Stomach smooth muscle (tissue), 2 donors: Measurements from ENCODE around the gene FBLN2.

Source experiments
- H3K27ac ChIP-seq: one replicate; pipeline ENCODE4 v1.7.0; 2013; ENCODE audit warnings: mild to moderate bottlenecking, low read length, inconsistent platforms
- H3K27me3 ChIP-seq, 2 donors: one replicate each; pipeline ENCODE4 v1.7.0; 2013; ENCODE audit warnings: low read length in 2 of 2; ENCODE audit not compliant: insufficient read depth in 2 of 2, control insufficient read depth in 1 of 2
- H3K36me3 ChIP-seq, 2 donors: one replicate each; pipeline ENCODE4 v1.7.0; 2013; ENCODE audit warnings: low read length in 2 of 2; ENCODE audit not compliant: control insufficient read depth in 2 of 2, insufficient read depth in 2 of 2
- H3K4me1 ChIP-seq: one replicate; pipeline ENCODE4 v1.7.0; 2013; ENCODE audit warnings: low read length; ENCODE audit not compliant: control insufficient read depth, insufficient read depth
- H3K4me3 ChIP-seq, 2 donors: one replicate each; pipeline ENCODE4 v1.7.0; 2013; ENCODE audit warnings: low read length in 2 of 2
- H3K9ac ChIP-seq, 2 donors: one replicate each; pipeline ENCODE4 v1.7.0; 2013; ENCODE audit warnings: low read length in 2 of 2, mild to moderate bottlenecking in 1 of 2
- H3K9me3 ChIP-seq, 2 donors: one replicate each; pipeline ENCODE4 v1.7.0; 2013; ENCODE audit warnings: low read length in 2 of 2; ENCODE audit not compliant: control insufficient read depth in 2 of 2
- donor health status: healthy.
- donor health status: Pancreatic carcinoma.

The FBLN2 gene

DNA sequence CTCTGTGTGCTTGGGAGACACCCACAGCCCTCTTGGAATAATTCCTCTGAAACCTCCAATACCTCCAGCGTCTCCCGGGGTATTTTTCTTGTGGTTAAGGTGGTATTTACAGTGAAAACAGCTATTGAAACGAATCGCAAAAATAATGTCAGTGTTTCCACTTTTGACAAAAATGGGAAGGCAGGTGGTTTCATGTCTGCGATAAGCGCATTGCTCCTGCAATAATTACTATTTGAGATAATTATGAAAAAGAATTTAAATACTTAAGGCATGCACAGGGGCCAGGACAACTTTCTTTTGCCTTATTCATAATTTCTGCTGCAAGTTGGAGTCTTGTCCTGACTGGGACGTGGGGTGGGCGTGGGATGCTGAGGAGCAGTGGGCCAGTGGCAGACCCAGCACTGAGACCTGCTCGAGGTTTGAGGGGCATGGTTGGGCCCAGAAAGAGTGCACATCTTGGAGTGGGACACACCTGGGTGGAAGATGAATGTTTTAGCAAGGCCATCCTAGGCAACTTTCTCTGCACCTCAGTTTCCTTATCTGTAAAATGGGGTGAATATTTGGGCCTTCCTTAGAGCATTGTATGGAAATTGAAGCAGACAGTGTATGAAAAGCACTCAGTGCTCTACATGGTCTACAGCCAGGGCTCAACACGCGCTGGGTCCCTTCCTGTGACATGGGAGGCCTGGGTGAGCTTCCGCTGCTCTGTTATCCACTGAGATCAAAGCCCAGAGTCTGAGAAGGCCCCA is 110.5 kb downstream of the FBLN2 start:
- Histone ChIP-seq H3K4me3 (no peak overlapping the region), H3K4me1 (peaks cover 12% of the 10 kb centered on the region), H3K27me3 (peaks cover 26 to 30% of the 10 kb centered on the region in 2 donors), H3K9ac (no peak overlapping the region), H3K36me3 (no peaks in the 10 kb centered on the region), H3K27ac (no peak overlapping the region), H3K9me3 (no peaks in the 10 kb centered on the region)

DNA sequence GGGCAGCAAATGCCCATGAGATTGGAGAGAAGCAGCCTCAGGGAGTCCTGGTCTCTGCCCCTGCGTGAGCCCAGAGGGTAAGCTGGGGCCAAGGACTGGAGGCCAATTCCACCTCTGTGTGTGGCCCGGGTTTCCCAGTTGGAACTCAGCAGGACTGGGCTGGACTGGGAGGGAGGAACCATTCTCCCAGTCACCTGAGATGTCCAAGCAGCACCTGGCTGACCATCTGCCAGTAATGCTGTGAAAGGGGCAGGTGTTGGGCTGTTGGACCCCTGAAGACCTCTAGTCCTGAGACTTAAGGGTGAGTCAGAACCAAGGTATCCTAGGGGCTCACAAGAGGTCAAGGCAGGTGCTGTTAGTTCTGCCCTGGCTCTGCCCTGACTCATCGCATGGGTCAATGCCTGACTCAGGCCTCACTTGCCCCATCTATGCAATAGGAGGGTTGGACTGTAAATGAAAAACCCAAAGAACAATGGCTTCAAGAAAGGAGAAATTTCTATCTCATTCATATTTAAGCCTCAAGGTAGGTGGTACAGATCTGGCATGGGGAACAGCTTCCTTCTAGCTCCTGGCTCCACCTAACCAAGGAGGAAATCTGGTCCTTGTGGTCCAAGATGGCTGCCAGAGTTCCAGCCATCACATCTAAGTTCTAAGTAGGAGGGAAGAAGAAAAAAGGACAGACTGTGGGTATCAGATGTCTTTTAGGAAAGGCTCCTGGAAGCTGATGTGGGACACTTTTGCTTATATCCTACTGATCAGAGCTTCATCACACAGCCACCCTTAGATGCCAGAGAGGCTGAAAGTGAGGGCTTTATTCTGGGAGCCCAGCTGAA is 111.3 kb downstream of the FBLN2 start:
- Histone ChIP-seq H3K9me3 (no peaks in the 10 kb centered on the region), H3K9ac (no peak overlapping the region), H3K27ac (no peak overlapping the region), H3K36me3 (no peaks in the 10 kb centered on the region), H3K4me3 (no peak overlapping the region), H3K4me1 (peaks cover 6% of the 10 kb centered on the region), H3K27me3 (peaks cover 25 to 26% of the 10 kb centered on the region in 2 donors)

DNA sequence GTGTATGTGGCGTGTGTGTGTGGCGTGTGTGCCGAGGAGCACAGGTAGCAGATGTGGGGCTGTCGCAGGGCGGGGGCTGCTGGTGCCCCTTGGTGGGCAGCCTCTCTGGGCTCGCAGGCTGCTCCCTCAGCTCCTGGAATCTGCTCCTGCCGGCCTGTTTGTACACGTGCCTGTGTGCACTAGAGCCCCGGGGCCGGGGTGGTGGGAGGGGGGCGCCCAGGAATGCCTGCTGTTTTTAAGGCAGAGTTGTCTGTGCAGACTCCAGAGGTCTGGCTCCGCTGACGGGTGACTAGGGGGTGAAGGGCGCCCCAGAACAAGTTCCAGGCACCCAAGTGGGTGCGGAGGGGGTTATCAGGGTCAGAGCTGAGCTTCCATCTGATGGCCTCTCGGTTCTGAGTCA is 112.2 kb downstream of the FBLN2 start:
- Histone ChIP-seq H3K27ac (no peak overlapping the region), H3K9me3 (no peaks in the 10 kb centered on the region), H3K4me3 (no peak overlapping the region), H3K27me3 (peaks cover 17 to 23% of the 10 kb centered on the region in 2 donors), H3K4me1 (peaks cover 5% of the 10 kb centered on the region), H3K9ac (no peak overlapping the region), H3K36me3 (no peaks in the 10 kb centered on the region)

DNA sequence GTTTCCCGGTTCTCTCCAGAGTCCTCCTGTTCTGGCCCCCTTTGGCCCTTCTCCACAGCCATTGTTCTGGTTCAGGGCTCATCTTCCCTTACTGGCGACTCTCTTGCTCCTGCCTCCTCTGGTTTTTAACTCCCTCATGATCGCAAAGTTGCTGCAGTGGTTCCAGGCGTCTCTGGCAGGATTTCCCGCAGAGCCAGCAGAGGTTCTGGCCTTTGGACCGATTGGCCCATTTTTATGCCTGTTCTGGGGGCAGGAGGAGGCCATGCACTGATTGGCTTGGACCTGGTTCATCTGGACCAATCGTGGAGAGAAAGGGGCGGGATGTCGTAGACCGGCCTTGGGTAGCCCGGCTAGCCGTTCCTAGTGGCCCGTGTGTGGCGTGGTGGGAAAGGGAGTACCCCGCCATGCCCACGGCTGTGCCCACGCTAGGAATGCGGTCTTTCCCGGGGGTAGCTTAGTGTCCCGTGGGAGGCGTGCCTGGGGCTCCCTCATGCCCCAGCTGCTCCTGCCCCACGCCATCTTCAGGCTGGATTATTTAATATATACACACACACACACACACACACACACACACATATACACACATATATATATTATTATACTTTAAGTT is 113.4 kb downstream of the FBLN2 start:
- Histone ChIP-seq H3K9me3 (no peaks in the 10 kb centered on the region), H3K4me1 (peaks cover 5% of the 10 kb centered on the region), H3K36me3 (no peaks in the 10 kb centered on the region), H3K4me3 (no peak overlapping the region), H3K27ac (no peak overlapping the region), H3K9ac (no peak overlapping the region), H3K27me3 (peaks cover 6 to 13% of the 10 kb centered on the region in 2 donors)

DNA sequence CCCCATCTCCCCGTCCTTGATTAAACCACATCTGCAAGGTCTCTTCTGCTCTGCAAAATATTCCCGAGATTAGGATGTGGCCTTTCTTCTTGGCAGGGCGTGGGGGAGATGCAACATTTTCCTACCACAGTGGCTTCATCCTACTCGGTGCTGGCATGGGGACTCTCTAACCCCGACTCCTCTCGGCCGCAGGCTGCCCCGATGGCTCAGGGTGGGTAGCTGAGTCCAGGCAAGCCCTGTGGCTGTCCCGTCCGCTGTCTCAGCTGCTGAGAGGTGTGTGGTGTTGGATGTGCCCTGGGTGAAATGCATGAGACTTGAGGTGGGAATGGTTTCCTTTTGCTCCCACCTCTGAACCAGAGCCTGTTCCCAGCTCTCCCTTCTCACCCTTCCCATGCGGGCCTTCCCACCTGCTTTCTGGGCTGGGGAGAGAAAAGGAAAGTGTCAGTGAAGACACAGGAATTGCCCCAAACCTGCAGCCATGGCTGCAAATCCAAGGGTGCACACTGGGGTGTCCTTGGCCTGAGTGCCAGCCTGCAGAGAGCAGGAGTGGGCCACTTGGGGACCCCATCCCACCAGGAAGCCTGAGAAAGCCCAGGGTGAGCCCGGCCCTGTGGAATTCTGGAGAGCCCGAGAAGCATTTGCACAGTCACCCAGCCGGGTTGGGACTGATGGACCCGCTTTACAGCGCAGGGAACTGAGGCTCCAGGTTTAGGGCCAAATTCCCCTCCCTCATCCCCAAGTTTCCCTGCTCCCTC is 115.0 kb downstream of the FBLN2 start:
- Histone ChIP-seq H3K27me3 (peaks cover 6 to 7% of the 10 kb centered on the region in 2 donors), H3K36me3 (no peaks in the 10 kb centered on the region), H3K4me1 (no peaks in the 10 kb centered on the region)

DNA sequence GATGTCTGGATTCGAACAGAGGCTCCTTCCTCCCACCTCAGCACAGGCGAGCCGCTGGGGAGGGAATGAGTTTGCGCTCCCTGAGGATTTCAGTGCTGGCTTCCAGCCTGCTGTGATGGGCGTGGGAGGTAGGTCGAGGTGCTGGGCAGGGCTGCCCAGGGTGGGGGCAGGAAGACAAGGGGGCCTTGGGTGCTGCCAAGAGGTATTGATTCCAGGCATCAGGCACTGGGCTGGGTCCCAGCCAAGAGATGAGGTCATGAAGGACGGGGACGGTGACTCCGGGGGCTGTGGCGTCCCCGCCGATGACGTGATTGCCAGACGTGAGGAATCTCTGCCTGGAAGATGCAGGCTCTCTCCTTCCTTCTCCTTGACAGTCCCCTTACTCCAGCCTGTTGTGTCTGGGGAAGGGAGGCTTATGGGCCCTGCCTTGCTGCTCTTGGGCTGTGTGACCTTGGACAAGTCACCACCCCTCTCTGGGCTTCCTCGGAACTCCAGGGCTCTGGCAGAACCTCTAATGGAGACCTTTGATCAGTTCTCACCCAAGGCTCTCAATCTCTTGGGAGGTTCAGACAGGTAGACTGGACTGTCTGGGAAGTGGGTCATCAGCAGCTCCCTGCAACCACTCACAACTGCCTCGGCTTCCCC is 116.8 kb downstream of the FBLN2 start:
- Histone ChIP-seq H3K4me3 (no peak overlapping the region), H3K27ac (no peak overlapping the region), H3K4me1 (no peaks in the 10 kb centered on the region), H3K36me3 (no peaks in the 10 kb centered on the region), H3K27me3 (peaks cover 9 to 11% of the 10 kb centered on the region in 2 donors), H3K9ac (no peak overlapping the region), H3K9me3 (no peaks in the 10 kb centered on the region)

More for the DNA sequence above, 115.0 kb downstream of the FBLN2 start:
- Histone ChIP-seq H3K9ac (no peak overlapping the region), H3K4me3 (no peak overlapping the region), H3K27ac (no peak overlapping the region), H3K9me3 (no peaks in the 10 kb centered on the region)

DNA sequence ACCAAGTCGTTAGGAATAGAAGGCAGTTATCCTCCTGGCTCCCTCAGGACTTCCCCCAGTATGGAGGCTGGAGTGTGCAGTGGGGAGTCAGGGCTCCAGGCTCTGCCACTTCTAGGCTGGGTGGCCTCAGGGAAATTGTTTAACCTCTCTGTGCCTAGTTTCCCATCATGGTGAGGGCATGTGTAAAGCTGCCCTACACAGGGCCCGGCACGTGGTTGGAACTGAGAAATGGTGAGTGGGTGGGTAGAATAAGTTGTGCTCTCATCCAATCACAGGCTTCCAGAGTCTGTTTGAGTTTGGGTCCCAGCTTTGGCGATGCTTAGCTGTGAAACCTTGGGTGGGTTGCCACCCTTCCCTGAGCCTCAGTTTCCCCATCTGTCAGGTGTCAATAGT is 117.3 kb downstream of the FBLN2 start:
- peaks cover 9 to 11% of the 10 kb centered on the region in 2 donors for H3K27me3 ChIP-seq

DNA sequence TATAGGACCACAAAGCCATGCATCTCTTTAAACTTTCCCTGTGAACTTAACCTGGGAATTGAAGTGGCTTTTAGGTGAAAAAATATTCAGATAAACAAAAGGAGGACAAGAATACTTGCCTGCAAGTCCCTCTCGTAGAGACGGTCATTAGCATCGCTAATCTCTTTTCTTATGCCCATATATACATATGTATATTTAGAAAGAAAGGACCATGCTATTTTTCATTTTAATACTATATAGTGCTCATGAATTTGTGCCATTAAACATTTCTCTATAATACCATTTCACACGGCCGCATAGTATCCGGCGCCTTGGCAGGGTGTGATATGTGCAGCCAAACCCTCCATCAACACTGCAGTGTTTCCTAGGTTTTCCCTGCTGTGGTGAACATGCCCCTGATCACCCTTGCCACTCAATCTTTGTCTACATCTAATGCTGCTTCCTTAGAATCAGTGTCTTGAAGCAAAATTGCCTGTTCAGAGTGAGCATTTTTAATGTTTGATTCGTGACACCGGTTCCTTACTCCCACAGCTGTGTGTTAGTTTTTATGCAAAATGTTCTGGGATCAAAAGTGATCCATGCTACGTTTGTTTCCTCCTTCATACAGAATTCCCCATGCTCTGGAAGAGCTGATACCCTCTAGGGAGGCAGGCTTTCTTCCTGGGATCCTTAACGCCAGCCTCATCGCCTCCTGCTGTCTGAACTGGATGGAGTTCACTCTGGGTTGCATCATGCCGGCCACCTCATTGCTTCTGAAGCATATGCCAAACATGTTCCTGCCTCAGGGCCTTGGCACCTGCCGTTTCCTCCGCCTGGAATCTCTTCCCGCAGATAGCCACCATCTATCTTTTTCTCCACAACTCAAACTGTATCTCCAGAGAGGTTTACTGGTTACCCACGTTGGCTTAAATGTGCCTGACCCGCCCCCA is 118.1 kb downstream of the FBLN2 start:
- no peak overlapping the region for H3K27ac ChIP-seq
- H3K27me3 ChIP-seq = peaks cover 9 to 11% of the 10 kb centered on the region in 2 donors
- no peaks in the 10 kb centered on the region for H3K36me3 ChIP-seq
- H3K4me1 ChIP-seq = no peaks in the 10 kb centered on the region
- H3K4me3 ChIP-seq = no peak overlapping the region
- H3K9ac ChIP-seq = no peak overlapping the region
- H3K9me3 ChIP-seq = no peaks in the 10 kb centered on the region

More for the DNA sequence above, 117.3 kb downstream of the FBLN2 start:
- Histone ChIP-seq H3K4me1 (no peaks in the 10 kb centered on the region), H3K9ac (no peak overlapping the region), H3K36me3 (no peaks in the 10 kb centered on the region), H3K9me3 (no peaks in the 10 kb centered on the region), H3K27ac (no peak overlapping the region), H3K4me3 (no peak overlapping the region)

DNA sequence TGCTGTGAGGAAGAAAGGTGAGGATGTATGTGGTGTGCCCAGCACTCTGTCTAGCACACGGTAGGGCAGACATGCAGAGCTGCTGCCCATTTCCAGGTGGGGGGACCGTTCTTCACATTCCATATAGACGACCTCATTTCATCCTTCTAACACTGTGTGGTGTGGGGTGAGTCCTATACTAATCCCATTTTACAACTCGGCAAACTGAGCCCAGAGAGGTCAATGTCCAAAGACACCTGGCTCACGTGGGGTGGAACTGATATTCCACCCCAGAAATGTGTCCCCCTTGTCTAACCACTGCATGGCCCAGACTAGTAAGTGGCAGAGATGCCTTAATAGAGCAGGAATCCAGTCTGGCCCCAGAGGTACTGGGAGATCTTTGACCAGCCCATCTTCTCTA is 119.2 kb downstream of the FBLN2 start:
- peaks cover 4 to 9% of the 10 kb centered on the region in 2 donors for H3K9me3 ChIP-seq
- no peaks in the 10 kb centered on the region for H3K36me3 ChIP-seq
- H3K27me3 ChIP-seq = peaks cover 9 to 11% of the 10 kb centered on the region in 2 donors

More for the DNA sequence above, 119.2 kb downstream of the FBLN2 start:
- Histone ChIP-seq H3K4me3 (no peak overlapping the region), H3K9ac (no peak overlapping the region), H3K4me1 (no peaks in the 10 kb centered on the region), H3K27ac (no peak overlapping the region)
